Left kidney (tissue), 2 donors: Measurements from ENCODE around the gene NRXN2. TPM values are rescaled to one million over a fixed set of nuclear protein-coding genes. Genes with fewer than 3 reads are reported as not detected.
"Not testable (repeated sequence)": the region's sequence is repeated elsewhere in the genome, so short reads cannot be mapped to it uniquely, and the experiment has no call there.

ENCODE experiments used
- DNase-seq: peaks from one replicate; pipeline ENCODE4 v3.0.0-alpha.2; 2013
- polyA plus RNA-seq: library from polyadenylated mRNA; unstranded; fragments of 120-200 nt; gene quantifications from one replicate; pipeline ENCODE4 v1.2.1, GENCODE V29; 2013; ENCODE audit not compliant: insufficient read length

Gene NRXN2
- polyA plus RNA-seq, 1 donor = 14.9 TPM

- no peak for DNase-seq
These were observed 19.9 kb downstream of the NRXN2 start for GRCh38 chr11:64703048-64703447.

GRCh38 chr11:64701956-64702355, 21.0 kb downstream of the NRXN2 start:
- not testable (repeated sequence) for DNase-seq

DNA sequence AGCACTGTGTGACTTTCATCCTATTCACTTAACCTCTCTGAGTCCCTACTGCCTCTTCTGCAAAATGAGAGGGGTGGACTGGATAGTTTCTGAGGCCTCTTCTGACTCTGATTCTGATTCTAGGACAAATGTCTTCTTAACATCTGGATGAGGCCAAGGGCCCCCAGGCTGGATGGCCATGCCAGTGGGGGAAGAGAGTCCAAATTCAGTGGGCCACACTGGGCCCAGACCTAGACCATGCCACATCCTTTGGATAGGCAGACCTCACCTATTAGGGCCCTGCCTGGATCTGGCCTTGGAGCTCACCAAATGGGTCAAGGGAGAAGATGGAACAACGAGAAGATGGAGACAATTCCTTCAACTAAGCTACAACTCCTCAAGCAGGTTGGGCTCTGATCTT, 24.6 kb downstream of the NRXN2 start:
- DNase-seq = no peak

DNA sequence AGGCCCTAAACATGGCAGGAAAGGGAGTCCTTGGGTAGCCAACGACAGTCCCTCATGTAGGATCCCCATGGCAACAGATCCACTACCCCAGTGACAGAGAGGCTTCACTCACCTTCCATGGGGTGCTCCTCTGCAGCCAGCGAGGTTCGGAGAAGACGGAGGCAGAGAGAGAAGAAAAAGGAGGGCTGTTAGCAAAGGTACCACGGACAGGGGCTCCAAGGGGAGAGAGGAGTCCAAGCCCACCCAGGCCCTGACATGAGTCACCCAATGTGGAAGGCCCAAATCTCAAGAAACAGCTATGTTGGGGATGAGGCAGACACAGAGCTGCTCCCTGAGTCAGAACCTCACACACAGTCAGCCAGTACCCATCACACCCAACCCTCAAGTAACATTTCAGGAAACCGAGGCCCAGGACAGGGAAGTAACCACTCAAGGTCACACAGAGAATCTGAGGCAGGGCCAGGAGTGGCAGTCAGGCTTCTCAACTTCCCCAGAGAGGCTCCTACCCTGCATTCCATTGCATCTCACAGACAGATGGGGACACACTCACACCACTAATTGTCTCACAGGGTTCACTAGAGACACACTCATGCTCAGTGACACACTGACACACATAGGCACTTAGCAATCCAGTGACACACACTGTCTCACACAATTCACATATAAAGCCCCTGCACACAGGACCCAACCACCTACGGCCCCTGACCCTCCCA, 25.2 kb downstream of the NRXN2 start:
- DNase-seq = no peak

- DNase-seq = no peak
These were observed 27.0 kb downstream of the NRXN2 start for GRCh38 chr11:64696045-64696444.

DNA sequence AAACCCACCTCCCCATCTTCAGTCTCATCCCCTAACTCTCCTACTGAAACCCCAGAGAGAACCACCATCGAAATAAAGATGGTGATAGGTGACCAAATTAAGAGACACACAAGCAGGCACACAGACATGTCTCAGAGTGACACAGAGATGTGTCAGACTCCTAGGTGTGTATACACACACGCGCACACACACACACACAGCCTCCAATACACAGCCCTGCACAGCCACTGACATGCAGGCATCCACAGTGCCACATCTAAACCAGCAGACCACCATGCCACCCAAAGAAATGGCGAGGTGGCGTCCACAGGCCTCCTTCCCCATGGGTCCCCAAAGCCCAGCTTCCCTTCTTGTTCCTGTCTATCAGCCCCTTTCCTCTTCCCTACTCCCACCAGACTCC, 27.4 kb downstream of the NRXN2 start:
- no peak for DNase-seq

DNA sequence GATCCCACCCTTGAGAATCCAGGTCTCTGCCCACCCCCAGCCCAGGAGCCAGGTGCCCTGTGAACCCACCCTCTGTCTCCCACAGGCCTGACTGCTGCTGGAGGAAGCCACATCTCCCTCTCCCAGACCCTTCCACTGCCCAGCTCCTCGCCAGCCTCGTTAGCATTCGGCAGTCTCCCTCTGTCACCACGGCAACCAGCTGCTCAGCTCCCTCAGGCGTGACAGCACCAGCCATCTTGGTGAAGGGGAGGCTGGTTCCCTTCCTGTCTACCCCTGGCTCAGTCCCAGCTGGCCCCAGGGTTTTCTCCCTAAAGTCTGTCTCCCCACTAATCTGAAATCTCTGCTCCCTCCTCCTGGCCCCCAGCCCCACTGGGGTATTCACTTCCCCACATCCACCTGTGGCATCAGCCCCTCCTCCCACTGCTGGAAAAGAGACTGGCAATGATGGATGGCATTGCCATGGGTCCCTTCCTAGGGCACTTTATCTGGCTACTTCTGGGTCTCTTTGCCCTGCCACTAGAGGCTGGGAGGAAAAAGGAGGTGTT, 28.1 kb downstream of the NRXN2 start:
- DNase-seq = peak; percentile 78

- no peak for DNase-seq
These were observed 28.8 kb downstream of the NRXN2 start for GRCh38 chr11:64694026-64694755.

DNA sequence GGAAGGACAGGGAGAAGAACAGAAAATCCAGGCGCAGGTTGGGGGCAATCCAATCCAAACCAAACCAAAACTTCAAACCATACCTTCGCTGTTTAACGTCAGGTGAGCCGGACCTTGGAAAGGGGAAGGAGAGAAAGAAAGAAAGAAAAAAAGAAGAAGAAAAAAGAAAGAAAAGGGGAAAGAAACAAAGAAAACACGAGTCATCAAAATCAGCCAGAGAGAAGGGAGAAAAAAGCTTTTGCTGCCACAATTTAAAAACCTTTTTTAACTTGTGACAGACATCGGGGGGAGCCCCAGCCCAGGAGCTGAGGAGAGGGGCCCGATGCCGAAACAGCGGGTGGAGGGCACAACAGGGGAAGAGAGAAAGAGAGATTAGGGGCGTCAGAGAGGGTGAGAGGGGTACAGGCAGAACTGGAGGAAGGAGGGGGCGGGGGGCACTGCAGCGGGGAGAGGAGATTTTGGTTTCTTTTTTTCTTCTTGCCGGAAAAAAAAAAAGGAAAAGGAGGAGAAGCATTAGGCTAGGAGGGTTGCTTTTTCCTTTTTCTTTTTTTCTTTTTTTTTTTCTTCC, 30.1 kb downstream of the NRXN2 start:
- DNase-seq = no peak

DNA sequence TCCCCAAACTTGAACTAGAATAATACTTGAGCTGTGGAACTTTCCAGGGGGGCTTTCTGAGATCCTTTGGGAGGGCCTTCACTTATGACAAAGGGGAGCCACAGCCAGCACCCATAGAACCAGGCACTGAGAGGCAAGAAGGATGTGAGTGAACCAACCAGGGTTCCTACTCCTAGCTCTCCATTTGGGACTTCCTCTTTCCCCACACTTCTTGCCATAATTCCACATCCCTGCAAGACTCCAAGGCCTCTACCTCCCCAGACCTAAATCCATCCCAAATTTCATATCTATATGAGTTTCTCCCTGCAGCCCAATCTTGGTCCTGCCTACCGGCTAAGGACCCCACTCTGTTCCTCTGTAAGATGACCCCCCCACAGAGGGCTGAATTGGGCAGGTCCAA, 31.5 kb downstream of the NRXN2 start:
- no peak for DNase-seq

DNA sequence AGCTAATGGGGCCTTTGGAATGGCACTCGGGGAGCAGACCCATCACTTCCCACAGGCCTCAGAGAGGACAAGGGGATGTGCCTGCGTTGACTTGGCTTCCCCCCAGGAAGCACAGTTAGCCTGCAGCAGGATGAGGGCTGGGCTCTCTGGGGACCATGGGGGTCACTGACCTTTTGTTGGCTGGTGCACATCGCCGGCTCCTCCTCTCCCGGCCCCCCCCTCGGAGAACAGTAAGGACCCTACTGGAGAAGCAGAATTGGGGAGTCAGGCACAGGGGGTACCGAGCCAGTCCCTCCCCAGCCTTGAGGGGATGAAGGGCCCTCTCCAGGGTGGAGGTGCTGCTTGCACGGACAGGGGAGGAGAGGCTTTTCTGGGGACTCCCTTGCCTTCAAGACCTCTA, 32.8 kb downstream of the NRXN2 start:
- DNase-seq = no peak

GRCh38 chr11:64688534-64688982, 34.4 kb downstream of the NRXN2 start:
- DNase-seq = peak; percentile 89

GRCh38 chr11:64687643-64688533, 35.1 kb downstream of the NRXN2 start:
- DNase-seq = no peak

DNA sequence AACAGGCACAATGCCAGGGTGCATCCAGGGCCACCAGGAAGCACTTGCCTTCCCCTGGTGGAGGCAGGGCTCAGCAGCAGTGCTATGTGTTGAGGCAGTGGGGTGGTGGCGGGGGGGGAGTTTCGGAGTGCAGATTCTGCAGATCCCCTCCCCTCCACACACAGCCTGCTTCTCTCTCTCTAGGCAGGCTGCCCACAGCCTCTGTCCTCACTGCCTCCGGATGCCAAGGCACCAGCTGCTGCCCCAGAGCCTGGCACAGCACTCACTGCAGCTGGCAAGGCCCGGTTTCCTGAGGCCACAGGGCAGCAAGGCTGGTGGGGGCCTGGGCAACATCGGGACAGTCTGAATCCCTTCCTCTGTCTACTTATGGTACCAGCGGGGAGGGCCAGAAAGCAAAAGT, 35.8 kb downstream of the NRXN2 start:
- DNase-seq = no peak

DNA sequence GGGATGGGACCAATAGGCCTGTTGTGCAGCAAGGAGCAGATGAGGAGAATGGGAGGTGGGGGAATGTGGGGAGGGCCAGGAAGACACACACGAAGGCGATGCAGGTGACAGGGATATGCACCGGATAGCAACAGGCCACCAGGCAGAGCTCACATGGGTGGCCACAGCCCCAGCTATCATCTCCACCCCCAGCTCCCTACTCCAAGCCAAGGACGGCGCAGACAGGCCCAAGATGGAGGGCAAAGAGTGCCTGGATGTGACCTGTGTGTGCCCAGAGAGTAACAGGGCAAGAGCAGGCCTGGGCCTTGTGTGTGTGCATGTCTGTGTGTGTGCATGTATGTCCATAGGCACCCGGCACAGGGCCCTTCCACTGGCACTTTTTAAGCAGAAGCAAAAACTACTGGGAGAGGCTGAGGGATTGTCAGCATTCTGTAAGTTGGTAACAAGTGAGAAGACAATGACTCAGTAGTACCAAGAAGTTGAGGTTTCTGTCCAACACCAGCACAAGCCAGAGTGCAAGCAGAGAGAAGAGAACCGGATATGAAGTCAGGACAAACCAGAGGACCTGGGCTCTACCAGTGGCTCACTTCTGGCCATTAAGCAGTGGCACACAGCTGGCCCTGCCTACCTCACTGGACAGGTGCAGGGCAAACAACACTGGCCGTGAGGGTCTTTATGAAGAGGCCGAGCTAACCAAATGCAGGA, 36.4 kb downstream of the NRXN2 start:
- DNase-seq = no peak

DNA sequence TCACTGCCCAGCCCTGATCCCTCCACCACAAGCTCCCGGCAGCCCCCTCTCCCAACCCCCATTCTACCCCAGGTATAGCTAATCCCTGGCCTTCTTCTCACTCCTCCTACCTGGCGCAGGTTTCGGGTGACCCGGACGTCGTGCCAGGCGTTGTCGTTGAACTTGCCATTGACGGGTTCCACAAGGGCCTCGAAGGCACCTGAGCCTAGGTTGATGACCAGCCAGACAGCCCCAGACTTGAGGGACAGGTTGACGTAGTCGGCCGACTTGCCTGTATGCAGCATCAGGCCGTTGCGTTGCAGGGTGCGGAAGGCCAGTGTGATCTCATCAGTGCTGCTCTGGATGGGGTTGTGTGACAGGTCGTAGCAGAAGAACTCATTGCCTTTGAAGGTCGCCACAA, 37.5 kb downstream of the NRXN2 start:
- DNase-seq = no peak

DNA sequence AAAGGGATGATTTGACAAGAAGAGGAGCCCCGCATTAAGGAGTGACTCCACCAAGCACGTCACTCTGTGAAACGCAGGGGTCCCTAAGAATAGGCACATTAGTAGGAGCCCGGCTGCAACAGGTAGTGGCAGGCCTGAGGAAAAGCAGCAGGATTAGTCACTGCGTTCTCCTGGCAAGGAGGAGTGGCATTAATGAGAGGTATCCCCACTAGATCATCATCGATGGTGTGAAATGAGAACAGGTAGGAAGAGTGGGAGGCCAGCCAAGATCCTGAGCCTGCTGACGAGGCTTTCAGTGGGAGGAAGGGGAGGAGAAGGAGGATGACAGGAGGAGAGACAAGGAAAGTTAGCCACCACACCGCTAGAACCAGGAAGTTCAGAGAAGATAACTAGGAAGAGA, 38.6 kb downstream of the NRXN2 start:
- DNase-seq = no peak

DNA sequence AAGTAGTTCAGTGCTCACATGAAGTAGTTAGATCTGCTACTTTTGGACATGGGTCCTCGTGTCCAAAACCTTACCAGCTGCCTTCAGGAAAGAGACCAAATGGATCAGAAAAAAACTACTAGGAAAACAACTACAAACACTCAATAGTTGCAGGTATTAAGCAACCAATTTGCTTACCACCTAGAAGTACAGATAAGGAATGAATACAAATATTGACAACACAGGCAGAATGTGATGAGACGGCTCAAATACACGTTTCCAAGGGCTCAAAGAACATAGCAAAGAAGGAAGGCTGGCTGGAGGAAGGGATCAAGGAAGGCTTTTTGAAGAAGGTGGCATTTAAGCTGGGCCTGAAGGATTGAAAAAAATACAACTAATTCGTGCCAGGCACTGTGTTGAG, 41.8 kb downstream of the NRXN2 start:
- no peak for DNase-seq

DNA sequence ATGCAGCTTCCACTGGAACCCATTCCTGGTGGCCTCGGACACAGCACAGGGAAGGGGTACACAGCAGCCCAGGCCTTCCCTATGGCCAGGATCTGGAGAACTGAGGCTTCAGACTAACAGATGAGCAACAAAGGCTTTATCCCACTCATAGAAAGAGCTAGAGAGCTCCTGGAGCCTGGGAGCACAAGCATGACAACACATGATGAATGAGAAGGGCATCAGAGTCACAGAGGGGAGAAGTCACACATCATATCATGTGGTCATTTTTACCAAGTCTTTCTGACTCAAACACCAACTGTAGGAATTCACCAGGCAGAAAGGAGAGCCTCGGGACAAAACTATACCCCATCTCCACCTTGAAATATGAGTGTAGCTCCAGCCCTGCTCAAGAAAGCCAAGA, 43.2 kb downstream of the NRXN2 start:
- DNase-seq = no peak

- DNase-seq = no peak
These were observed 45.5 kb downstream of the NRXN2 start for GRCh38 chr11:64677441-64678023.

- DNase-seq = no peak
These were observed 46.8 kb downstream of the NRXN2 start for GRCh38 chr11:64676261-64676615.
